GM19193 (cell line): ENCODE measurements around the gene ACTN1.

Source experiments
- POLR2A ChIP-seq: IDR thresholded peaks from 4 replicates; pipeline ENCODE4 v1.6.1; 2011; ENCODE audit not compliant: insufficient read depth, insufficient read length; ENCODE audit errors: extremely low read depth

Gene ACTN1

GRCh38 chr14:68843471-68844209 lies 135.5 kb downstream of the ACTN1 start:
- no peak for TF ChIP-seq POLR2A

DNA sequence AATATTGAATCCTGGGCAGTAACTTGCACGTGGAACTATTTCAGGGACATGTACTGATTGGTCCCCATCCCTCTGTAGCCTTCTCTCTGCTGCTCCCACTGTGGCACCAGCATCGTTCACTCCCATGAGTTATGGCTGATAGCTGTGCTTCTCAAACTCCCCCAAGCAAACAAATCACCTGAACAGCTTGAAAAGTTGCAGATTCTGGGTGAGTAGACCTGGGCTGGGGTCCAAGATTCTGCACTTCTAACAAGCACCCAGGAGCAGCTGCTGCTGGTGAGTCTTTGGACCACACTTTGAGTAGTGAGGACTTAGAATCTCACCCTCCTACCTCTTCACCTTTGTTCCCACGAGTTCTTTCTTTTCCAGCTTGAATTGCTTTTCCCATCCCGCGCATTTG lies 136.8 kb downstream of the ACTN1 start:
- TF ChIP-seq POLR2A: no peak

- TF ChIP-seq POLR2A: no peak
Observed at GRCh38 chr14:68841016-68841809, 137.9 kb downstream of the ACTN1 start.

- TF ChIP-seq POLR2A: no peak
Observed at GRCh38 chr14:68840454-68840853, 138.6 kb downstream of the ACTN1 start.

DNA sequence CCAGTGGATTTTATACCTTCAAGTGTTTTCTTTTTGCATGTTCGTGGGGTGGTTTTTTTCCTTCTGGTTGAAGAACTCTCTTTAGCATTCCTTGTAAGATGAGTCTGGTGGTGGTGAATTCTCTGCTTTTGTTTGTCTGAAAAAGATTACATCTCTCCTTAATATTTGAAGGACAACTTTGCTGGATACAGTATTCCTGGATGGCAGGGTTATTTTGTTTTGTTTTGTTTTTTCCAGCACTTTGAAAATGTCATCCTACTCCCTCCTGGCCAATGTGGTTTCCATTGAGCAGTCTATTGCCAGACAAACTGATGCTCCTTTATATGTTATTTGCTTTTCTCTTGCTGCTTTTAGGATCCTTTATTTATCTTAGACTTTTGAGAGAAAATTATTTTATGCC lies 143.0 kb downstream of the ACTN1 start:
- TF ChIP-seq POLR2A: no peak

GRCh38 chr14:68834816-68835215 lies 144.3 kb downstream of the ACTN1 start:
- TF ChIP-seq POLR2A: no peak

DNA sequence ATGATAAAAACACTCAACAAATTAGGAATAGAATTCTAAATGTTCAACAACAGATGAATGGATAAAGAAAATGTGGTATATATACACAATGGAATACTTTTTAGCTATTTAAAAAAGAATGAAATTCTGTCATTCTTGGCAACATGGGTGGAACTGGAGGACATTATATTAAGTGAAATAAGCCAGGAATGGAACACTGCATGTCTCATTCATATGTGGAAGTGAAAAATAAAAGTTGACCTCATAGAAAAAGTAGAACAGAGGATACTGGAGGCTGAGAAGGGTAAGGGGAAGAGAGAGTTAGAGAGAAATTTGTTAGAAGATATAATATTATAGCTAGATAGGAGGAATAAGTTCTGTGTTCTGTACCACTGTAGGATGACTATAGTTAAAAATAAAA lies 150.4 kb downstream of the ACTN1 start:
- TF ChIP-seq POLR2A: no peak

- TF ChIP-seq POLR2A: no peak
Observed at GRCh38 chr14:68825729-68826128, 153.4 kb downstream of the ACTN1 start.

GRCh38 chr14:68824517-68825347 lies 154.4 kb downstream of the ACTN1 start:
- no peak for TF ChIP-seq POLR2A

- TF ChIP-seq POLR2A: no peak
Observed at GRCh38 chr14:68824207-68824516, 154.9 kb downstream of the ACTN1 start.
